ENCODE results near the gene SPATA12.

The SPATA12 gene

GRCh38 chr3:57086201-57086600 lies 25.7 kb downstream of the SPATA12 start:
- no peak for DNase-seq

GRCh38 chr3:57087361-57088092 lies 27.1 kb downstream of the SPATA12 start:
- DNase-seq: no peak

- DNase-seq: no peak
Observed at GRCh38 chr3:57088503-57088902, 28.0 kb downstream of the SPATA12 start.

- DNase-seq: no peak
Observed at GRCh38 chr3:57089043-57089442, 28.6 kb downstream of the SPATA12 start.

- no peak for DNase-seq
Observed at GRCh38 chr3:57091521-57092273, 31.2 kb downstream of the SPATA12 start.

GRCh38 chr3:57093489-57093888 lies 33.0 kb downstream of the SPATA12 start:
- no peak for DNase-seq

GRCh38 chr3:57093971-57094535 lies 33.6 kb downstream of the SPATA12 start:
- DNase-seq: no peak

GRCh38 chr3:57094575-57094974 lies 34.1 kb downstream of the SPATA12 start:
- DNase-seq: no peak

GRCh38 chr3:57095363-57095762 lies 34.9 kb downstream of the SPATA12 start:
- DNase-seq: no peak

GRCh38 chr3:57097536-57097935 lies 37.1 kb downstream of the SPATA12 start:
- no peak for DNase-seq

- no peak for DNase-seq
Observed at GRCh38 chr3:57098418-57099310, 38.2 kb downstream of the SPATA12 start.

GRCh38 chr3:57100046-57100695 lies 39.7 kb downstream of the SPATA12 start:
- peak in 5 of 6 experiments; percentile 3 to 41 (median 14) for DNase-seq

GRCh38 chr3:57105585-57105984 lies 45.1 kb downstream of the SPATA12 start:
- DNase-seq: no peak

GRCh38 chr3:57108684-57109083 lies 48.2 kb downstream of the SPATA12 start:
- no peak for DNase-seq

- DNase-seq: no peak
Observed at GRCh38 chr3:57109437-57110199, 49.2 kb downstream of the SPATA12 start.

- DNase-seq: no peak
Observed at GRCh38 chr3:57110214-57110613, 49.8 kb downstream of the SPATA12 start.

GRCh38 chr3:57110798-57111197 lies 50.3 kb downstream of the SPATA12 start:
- no peak for DNase-seq

- no peak for DNase-seq
Observed at GRCh38 chr3:57112206-57112605, 51.7 kb downstream of the SPATA12 start.

- no peak for DNase-seq
Observed at GRCh38 chr3:57116501-57116900, 56.0 kb downstream of the SPATA12 start.

- DNase-seq: no peak
Observed at GRCh38 chr3:57118254-57118653, 57.8 kb downstream of the SPATA12 start.

GRCh38 chr3:57120040-57120439 lies 59.6 kb downstream of the SPATA12 start:
- DNase-seq: no peak
